ENCODE results near the gene PAX2. TPM values are rescaled to one million over a fixed set of nuclear protein-coding genes. Genes with fewer than 3 reads are reported as not detected.

Gene PAX2
- total RNA-seq, 1 donor from 2014 or later: not detected

- DNase-seq (ENCODE audit: low spot score in 2 of 2): no peak
- no peak overlapping the region for H3K27ac ChIP-seq
- no peaks in the 10 kb centered on the region for H3K9me3 ChIP-seq
- no peaks in the 10 kb centered on the region for H3K36me3 ChIP-seq
- no peak for TF ChIP-seq CTCF (IDR thresholded peaks at IDR 0.05)
- H3K4me1 ChIP-seq: no peaks in the 10 kb centered on the region
- no peaks in the 10 kb centered on the region for H3K27me3 ChIP-seq
- intact Hi-C loops (cut with DNase I): no loop called here
- H3K4me3 ChIP-seq: no peak overlapping the region
Observed at GRCh38 chr10:100803908-100804307, 58.5 kb downstream of the PAX2 start.

GRCh38 chr10:100805543-100806355 lies 60.4 kb downstream of the PAX2 start:
- Histone ChIP-seq H3K4me1 (no peaks in the 10 kb centered on the region), H3K36me3 (no peaks in the 10 kb centered on the region), H3K27me3 (no peaks in the 10 kb centered on the region), H3K9me3 (no peaks in the 10 kb centered on the region), H3K4me3 (no peak overlapping the region), H3K27ac (no peak overlapping the region)
- TF ChIP-seq CTCF (IDR thresholded peaks at IDR 0.05): no peak
- intact Hi-C loops (cut with DNase I): no loop called here
- no peak for DNase-seq (ENCODE audit: low spot score in 2 of 2)

GRCh38 chr10:100806356-100806645 lies 60.9 kb downstream of the PAX2 start:
- no peaks in the 10 kb centered on the region for H3K27me3 ChIP-seq
- H3K9me3 ChIP-seq: no peaks in the 10 kb centered on the region
- no peaks in the 10 kb centered on the region for H3K4me1 ChIP-seq
- H3K4me3 ChIP-seq: no peak overlapping the region
- no peak overlapping the region for H3K27ac ChIP-seq
- no peak for TF ChIP-seq CTCF (IDR thresholded peaks at IDR 0.05)
- intact Hi-C loops (cut with DNase I): no loop called here
- H3K36me3 ChIP-seq: no peaks in the 10 kb centered on the region
- no peak for DNase-seq (ENCODE audit: low spot score in 2 of 2)

GRCh38 chr10:100807241-100807951 lies 62.0 kb downstream of the PAX2 start:
- Histone ChIP-seq H3K36me3 (no peaks in the 10 kb centered on the region), H3K27me3 (no peaks in the 10 kb centered on the region), H3K4me1 (no peaks in the 10 kb centered on the region), H3K4me3 (no peak overlapping the region), H3K9me3 (no peaks in the 10 kb centered on the region), H3K27ac (no peak overlapping the region)
- intact Hi-C loops (cut with DNase I): no loop called here
- no peak for TF ChIP-seq CTCF (IDR thresholded peaks at IDR 0.05)
- no peak for DNase-seq (ENCODE audit: low spot score in 2 of 2)

- no peaks in the 10 kb centered on the region for H3K36me3 ChIP-seq
- intact Hi-C loops (cut with DNase I): no loop called here
- H3K9me3 ChIP-seq: no peaks in the 10 kb centered on the region
- H3K27ac ChIP-seq: no peak overlapping the region
- DNase-seq (ENCODE audit: low spot score in 2 of 2): no peak
- H3K27me3 ChIP-seq: no peaks in the 10 kb centered on the region
- no peak overlapping the region for H3K4me3 ChIP-seq
- TF ChIP-seq CTCF (IDR thresholded peaks at IDR 0.05): no peak
- no peaks in the 10 kb centered on the region for H3K4me1 ChIP-seq
Observed at GRCh38 chr10:100808876-100809275, 63.5 kb downstream of the PAX2 start.
